Peyer's patch (tissue), 4 donors: Measurements from ENCODE around the gene VPS8.

Experiments used
- CTCF ChIP-seq, 6 experiments: fragments of 450-650 bp in 4 of 6; fragments of 200-600 bp in 2 of 6; sonication (generic) in 1 of 6; IDR thresholded peaks; one replicate each; pipeline ENCODE4 v1.5.1; 2017 to 2019; ENCODE audit warnings: antibody characterized with exemption in 6 of 6, mild to moderate bottlenecking in 3 of 6, moderate library complexity in 1 of 6
- POLR2A ChIP-seq, 2 donors: fragments of 450-650 bp; IDR thresholded peaks; one replicate each; pipeline ENCODE4 v1.5.1; 2017; ENCODE audit warnings: antibody characterized with exemption in 2 of 2, mild to moderate bottlenecking in 2 of 2, moderate library complexity in 2 of 2

- TF ChIP-seq POLR2A (IDR thresholded peaks at IDR 0.05) (no peak), CTCF (IDR thresholded peaks at IDR 0.05) (no peak)
Measured at GRCh38 chr3:184805351-184806038, 6.5 kb upstream of the VPS8 start.
